Pancreas (tissue), 10 donors: ENCODE measurements around the gene GRIK3. TPM values are rescaled to one million over a fixed set of nuclear protein-coding genes. Genes with fewer than 3 reads are reported as not detected.

Experiments used
- ATAC-seq, 4 donors: fragments of 200-7000 bp; cut with Tn5 transposase; one replicate each; pipeline versions ENCODE4 v1.8.0 to v1.9.1; 2020; ENCODE audit warnings: mild to moderate bottlenecking in 4 of 4, moderate library complexity in 4 of 4
- DNase-seq, 6 donors: peaks; one replicate each; pipeline ENCODE4 v3.0.0-alpha.2; 2020
- FAIRE-seq: peaks from 2 replicates; lab custom pipeline; 2012; peaks lifted over from hg19 to GRCh38; lab: Jason Lieb, UNC
- H3K27ac ChIP-seq, 4 donors: fragments of 200-600 bp; sonication (generic); 1 replicate in 3 of 4; 2 replicates in 1 of 4; pipeline versions ENCODE4 v1.5.0 to v1.8.0; 2020
- H3K27me3 ChIP-seq, 4 donors: fragments of 200-600 bp; one replicate each; pipeline ENCODE4 v1.8.0; 2021
- H3K36me3 ChIP-seq, 3 donors: fragments of 200-600 bp; sonication (generic) in 1 of 3; one replicate each; pipeline versions ENCODE4 v1.5.0 to v1.8.0; 2020 to 2021
- H3K4me1 ChIP-seq, 3 donors: fragments of 200-600 bp; one replicate each; pipeline ENCODE4 v1.8.0; 2021
- H3K4me3 ChIP-seq, 4 donors: fragments of 200-600 bp; sonication (generic) in 2 of 4; one replicate each; pipeline versions ENCODE4 v1.5.0 to v1.8.0; 2020 to 2021
- H3K9me3 ChIP-seq, 4 donors: fragments of 200-600 bp; one replicate each; pipeline ENCODE4 v1.8.0; 2021
- WGBS, 2 donors: extraction: QIAGEN DNeasy Blood & Tissue Kit; methylation state at CpG; one replicate each; pipeline ENCODE4 v1.1.7; 2013; 5-methylcytosine and 5-hydroxymethylcytosine counted together
- intact Hi-C, 3 donors: fragments of 100-400 bp; cut with DNase I; formaldehyde crosslinking; loops; one replicate each; pipeline versions ENCODE4 v1.11.1 to v1.14.2; 2022
- polyA plus RNA-seq, 2 donors: library from polyadenylated mRNA; stranded (reverse); fragments of 200-250 nt; gene quantifications; one replicate each; pipeline ENCODE4 v1.2.3, GENCODE V29; 2013
- total RNA-seq, 6 donors: library from RNA; stranded (reverse); fragmentation: NEBNext Ultra II Directional in 4 of 6; extraction: Animal tissue kit (Norgen Biotek cat#: 25700) in 4 of 6; gene quantifications; one replicate each; pipeline versions ENCODE4 v1.2.1 to v1.2.4, GENCODE V29; 2021 to 2023
- TF ChIP-seq, protein P1 (sequence below), 4 donors: fragments of 200-600 bp; sonication (generic) in 3 of 4; IDR thresholded peaks; one replicate each; pipeline versions ENCODE4 v1.5.0 to v1.8.0; 2021; ENCODE audit warnings: antibody characterized with exemption in 4 of 4
- donor health status: healthy with polysubstance abuse.
- donor health status: DM: no; HTN: no; CAD: no; lungs with moderate emphysema.
- donor health status: DM: no; HTN: no; CAD: no.
- donor health status: control.
- donor health status: control.
- donor health status: Bipolar disorder and iron deficiency.
- donor health status: DM: yes; HTN: yes; CAD: no.
- donor health status: DM: no; HTN: no; CAD: no.
- donor health status: DM: no; HTN: no; CAD: no.
- donor health status: DM: yes; HTN: yes; CAD: no.

Gene GRIK3
- total and polyA plus RNA-seq, 8 donors, result 0.08 to 0.47 (median 0.23) TPM

DNA sequence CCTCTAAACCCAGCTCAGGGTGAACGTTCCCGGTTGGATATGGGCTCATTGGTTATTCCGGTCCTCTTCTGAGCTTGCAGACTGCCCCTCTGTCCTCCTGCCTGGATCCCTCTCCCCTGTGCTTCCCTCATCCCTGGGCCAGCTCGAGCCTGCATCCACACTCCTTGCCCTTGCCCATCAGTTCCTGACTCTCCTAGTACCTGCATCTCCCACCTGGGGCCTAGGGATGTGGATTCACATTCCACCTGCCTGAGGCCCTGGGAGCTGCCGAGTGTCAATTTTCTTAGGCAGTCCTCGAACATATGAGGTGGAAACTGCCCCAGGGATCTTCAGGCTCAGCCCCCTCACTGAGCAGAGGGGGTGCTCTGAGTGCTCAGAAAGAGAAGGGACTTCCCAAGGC is 252.2 kb downstream of the GRIK3 start:
- no peak for DNase-seq
- Histone ChIP-seq H3K36me3 (no peaks in the 10 kb centered on the region), H3K27me3 (no peaks in the 10 kb centered on the region), H3K4me1 (no peaks in the 10 kb centered on the region), H3K9me3 (no peaks in the 10 kb centered on the region), H3K27ac (no peak overlapping the region), H3K4me3 (no peak overlapping the region)
- FAIRE-seq, result no peak
- no peak for ATAC-seq
- WGBS, 2 donors, result 79 to 81% methylated on average over 6 of the region's 6 CpGs
- TF ChIP-seq, protein P1, sequence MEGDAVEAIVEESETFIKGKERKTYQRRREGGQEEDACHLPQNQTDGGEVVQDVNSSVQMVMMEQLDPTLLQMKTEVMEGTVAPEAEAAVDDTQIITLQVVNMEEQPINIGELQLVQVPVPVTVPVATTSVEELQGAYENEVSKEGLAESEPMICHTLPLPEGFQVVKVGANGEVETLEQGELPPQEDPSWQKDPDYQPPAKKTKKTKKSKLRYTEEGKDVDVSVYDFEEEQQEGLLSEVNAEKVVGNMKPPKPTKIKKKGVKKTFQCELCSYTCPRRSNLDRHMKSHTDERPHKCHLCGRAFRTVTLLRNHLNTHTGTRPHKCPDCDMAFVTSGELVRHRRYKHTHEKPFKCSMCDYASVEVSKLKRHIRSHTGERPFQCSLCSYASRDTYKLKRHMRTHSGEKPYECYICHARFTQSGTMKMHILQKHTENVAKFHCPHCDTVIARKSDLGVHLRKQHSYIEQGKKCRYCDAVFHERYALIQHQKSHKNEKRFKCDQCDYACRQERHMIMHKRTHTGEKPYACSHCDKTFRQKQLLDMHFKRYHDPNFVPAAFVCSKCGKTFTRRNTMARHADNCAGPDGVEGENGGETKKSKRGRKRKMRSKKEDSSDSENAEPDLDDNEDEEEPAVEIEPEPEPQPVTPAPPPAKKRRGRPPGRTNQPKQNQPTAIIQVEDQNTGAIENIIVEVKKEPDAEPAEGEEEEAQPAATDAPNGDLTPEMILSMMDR (IDR thresholded peaks at IDR 0.05), result no peak
- intact Hi-C loops, result no loop called here

DNA sequence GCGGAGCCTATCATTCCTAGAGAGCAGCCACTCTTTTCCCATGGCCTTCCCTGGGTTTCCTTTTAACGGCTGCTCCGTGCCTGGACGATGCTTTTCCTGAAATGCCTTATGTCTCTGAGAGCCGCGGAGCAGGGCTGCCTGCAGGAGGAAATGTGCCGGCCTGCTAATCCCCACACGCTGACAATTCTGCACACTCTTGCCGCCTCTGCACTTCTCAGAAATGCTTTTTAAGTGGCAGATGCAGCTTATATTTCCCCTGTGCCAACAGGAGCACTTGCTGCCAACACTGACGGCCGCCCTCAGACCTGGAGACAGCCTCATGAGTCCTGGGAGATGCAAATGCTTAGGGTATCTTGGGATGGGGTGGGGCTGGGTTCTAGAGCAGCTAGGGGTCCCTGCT is 253.2 kb downstream of the GRIK3 start:
- 77 to 80% methylated on average over 11 of the region's 11 CpGs for WGBS, 2 donors
- FAIRE-seq (no peak), ATAC-seq (no peak), DNase-seq (no peak)
- no peak overlapping the region for H3K27ac ChIP-seq
- no peak overlapping the region for H3K4me3 ChIP-seq
- TF ChIP-seq, protein P1 (IDR thresholded peaks at IDR 0.05), result no peak
- H3K4me1 ChIP-seq, result no peaks in the 10 kb centered on the region
- H3K27me3 ChIP-seq, result no peaks in the 10 kb centered on the region
- no peaks in the 10 kb centered on the region for H3K9me3 ChIP-seq
- no peaks in the 10 kb centered on the region for H3K36me3 ChIP-seq
- intact Hi-C loops, result no loop called here

DNA sequence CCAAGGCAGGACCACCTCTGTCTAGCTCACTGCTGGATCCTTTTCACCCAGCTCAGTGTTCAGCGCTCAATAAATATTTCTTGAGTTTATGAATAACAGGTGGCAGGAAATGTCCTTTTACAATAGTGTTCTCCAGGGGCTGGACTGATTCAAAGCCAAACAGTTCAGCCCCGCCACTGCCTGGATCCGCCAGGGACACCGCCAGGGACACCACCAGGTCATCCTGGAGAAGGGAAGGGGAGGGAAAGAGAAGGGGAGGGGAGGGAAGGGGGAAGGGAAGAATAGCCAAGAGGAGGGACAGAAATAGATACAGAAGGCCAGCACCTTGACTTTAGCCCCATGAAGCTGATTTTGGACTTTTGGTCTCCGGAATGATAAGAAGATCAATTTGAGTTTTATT is 255.6 kb downstream of the GRIK3 start:
- Histone ChIP-seq H3K4me3 (no peak overlapping the region), H3K36me3 (no peaks in the 10 kb centered on the region), H3K27ac (no peak overlapping the region), H3K9me3 (no peaks in the 10 kb centered on the region), H3K27me3 (no peaks in the 10 kb centered on the region), H3K4me1 (no peaks in the 10 kb centered on the region)
- WGBS, 2 donors, result 43 to 44% methylated on average over 5 of the region's 5 CpGs
- TF ChIP-seq, protein P1 (IDR thresholded peaks at IDR 0.05), result no peak
- ATAC-seq (no peak), FAIRE-seq (no peak), DNase-seq (no peak)
- intact Hi-C loops, result no loop called here

DNA sequence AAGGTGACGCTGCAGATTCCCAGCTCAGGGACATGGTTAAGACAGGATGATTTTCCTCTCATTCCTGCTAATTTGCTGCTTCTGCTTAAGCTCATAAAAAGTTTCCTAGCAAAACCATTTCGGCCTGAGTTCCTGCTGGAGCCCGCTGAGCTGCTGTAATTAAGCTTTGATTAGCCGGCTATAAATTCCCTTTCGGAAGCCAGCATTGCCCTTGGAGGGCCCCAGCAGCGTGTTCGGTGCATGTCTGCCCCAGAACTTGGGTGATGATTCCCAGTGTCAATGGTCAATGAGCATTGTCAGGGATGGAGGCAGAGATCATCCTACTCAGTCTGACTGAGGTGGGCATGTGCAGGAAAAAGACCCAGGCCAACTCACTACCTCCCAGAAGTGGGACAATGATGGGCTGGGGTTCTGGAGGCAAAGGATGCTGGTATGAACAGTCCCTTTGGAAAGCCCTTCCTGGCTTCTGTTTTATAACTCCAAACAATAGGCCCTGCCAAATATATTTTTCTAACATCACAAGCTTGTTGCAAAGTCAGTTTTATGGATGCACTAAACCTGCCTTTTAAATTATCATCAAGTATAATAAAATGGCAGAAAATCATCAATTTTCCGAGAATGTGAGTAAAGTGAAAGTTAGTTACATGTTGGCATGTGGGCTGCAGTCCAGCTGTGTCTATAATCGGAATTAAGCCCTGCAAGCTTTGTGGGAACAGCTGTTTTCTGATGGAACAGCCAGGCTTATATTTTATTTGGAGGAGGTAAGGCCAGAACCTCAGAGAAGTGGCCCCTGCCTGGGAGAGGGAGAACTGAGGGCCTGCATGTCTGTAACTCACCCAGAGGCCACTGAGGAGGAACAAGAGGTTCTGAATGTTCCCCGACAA is 257.1 kb downstream of the GRIK3 start:
- H3K4me3 ChIP-seq, result no peak overlapping the region
- no peaks in the 10 kb centered on the region for H3K4me1 ChIP-seq
- DNase-seq, result no peak
- no peaks in the 10 kb centered on the region for H3K36me3 ChIP-seq
- H3K9me3 ChIP-seq, result no peaks in the 10 kb centered on the region
- no peak for ATAC-seq
- intact Hi-C loops, result no loop called here
- no peak overlapping the region for H3K27ac ChIP-seq
- peaks cover 0 to 4% (median 0%) of the 10 kb centered on the region in 4 donors for H3K27me3 ChIP-seq
- FAIRE-seq, result no peak
- TF ChIP-seq, protein P1 (IDR thresholded peaks at IDR 0.05), result no peak
- 45 to 59% methylated on average over 10 of the region's 10 CpGs for WGBS, 2 donors

DNA sequence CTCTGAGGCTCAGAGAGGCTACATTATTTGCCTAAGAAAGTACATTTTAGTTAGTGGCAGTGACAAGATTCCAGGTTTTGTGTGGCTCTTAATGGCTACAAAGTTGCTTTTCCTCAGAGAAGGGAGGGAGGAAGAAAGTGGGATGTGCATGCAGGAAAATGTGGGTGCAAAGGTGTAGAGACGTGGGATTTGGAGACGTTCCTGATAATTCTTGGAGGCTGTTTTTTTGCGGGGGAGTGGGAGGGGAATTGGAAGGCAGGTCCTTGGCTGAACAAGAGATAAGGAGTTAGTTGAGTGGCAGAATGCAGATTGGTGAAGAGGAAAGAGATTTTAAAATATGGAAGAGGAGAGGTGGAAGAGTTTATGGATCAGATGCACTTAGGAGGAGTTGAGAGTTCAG is 258.1 kb downstream of the GRIK3 start:
- FAIRE-seq, result no peak
- no peak overlapping the region for H3K4me3 ChIP-seq
- no peak overlapping the region for H3K27ac ChIP-seq
- no peaks in the 10 kb centered on the region for H3K9me3 ChIP-seq
- DNase-seq, result no peak
- H3K27me3 ChIP-seq, result peaks cover 0 to 4% (median 0%) of the 10 kb centered on the region in 4 donors
- H3K4me1 ChIP-seq, result no peaks in the 10 kb centered on the region
- TF ChIP-seq, protein P1 (IDR thresholded peaks at IDR 0.05), result no peak
- no peak for ATAC-seq
- 10 to 18% methylated on average over 3 of the region's 3 CpGs for WGBS, 2 donors
- H3K36me3 ChIP-seq, result no peaks in the 10 kb centered on the region
- intact Hi-C loops, result no loop called here
